CMK (cell line): ENCODE measurements around the gene STIM1.
A peak's percentile ranks its signal among the peaks of the same experiment; 100 is the strongest.
"Not testable (repeated sequence)": the region's sequence is repeated elsewhere in the genome, so short reads cannot be mapped to it uniquely, and the experiment has no call there.

ENCODE experiments used
- DNase-seq: peaks from one replicate; pipeline ENCODE4 v3.0.0-alpha.2; 2010; ENCODE audit warnings: low read depth

The STIM1 gene

DNA sequence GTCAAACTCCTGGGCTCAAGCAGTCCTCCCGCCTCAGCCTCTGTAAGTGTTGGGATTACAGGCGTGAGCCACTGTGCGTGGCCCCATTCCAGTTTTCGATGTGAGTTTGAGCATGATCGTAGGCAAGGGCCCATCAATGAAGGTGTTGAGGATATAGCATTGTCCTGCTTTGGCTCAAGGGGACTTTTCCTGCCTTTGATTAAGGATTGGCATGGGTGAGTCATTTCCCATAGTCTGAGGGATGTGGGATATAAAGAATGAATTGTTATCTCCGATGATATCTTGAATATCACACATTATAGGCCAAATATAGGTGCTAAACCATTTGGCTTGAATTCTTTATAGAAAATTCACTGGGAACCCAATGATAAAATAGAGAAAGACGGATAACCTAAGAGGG, 30.4 kb downstream of the STIM1 start:
- DNase-seq: no peak

DNA sequence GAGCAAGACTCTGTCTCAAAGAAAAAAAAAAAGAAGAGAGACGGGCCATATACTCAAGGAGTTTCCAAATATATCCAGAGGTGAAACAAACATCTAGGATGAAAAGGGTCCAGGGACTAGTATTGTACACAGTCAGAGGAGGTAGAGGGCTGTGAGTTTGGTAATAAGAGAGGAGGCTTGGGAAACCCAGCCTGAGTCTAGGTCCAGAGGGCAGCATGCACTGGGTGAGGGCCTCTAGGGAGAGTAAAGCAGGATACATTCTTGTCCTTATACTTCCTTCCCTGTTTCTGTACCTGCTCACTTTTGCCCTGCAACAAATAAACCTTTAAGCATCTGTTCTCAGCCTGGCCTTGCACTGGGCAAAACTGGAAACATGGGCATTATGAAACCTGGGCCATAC, 31.5 kb downstream of the STIM1 start:
- DNase-seq: no peak

DNA sequence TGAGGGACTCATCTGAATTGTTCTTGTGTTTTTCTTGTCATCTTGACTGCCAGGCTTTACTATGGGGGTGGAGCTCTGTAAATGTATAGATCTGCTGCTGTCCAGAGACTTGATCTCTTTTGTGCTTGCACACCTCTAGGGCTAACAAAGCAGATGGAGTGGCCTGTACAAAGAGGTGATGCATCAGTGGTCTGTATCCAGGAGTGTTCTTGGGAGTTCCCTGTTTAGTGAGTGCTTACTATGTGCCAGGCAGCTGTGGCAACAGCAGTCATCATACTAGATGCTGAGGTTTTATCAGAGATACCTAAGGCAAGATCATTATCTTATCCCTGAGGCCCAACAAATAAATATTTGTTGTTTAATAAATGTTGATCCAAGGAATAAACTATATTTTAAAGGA, 33.4 kb downstream of the STIM1 start:
- DNase-seq: no peak

DNA sequence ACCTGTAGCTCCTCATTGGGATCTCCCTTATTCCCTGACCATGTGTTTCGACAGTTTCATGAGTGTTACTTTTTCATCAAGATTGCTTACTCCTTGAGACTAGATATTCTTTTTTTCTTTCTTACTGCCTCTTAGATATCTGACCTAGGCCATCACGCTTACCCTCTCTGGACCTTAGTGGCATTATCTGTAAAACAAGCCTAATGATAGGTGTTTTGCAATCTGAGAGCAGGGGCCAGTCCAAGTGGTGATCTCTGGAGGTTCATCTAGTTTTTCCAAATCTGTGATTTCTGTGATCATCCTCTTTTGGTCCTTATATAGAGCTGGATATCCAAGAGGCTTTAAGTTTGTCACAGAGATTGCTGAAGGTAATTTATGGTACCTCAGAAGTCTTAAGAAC, 34.5 kb downstream of the STIM1 start:
- DNase-seq: no peak

DNA sequence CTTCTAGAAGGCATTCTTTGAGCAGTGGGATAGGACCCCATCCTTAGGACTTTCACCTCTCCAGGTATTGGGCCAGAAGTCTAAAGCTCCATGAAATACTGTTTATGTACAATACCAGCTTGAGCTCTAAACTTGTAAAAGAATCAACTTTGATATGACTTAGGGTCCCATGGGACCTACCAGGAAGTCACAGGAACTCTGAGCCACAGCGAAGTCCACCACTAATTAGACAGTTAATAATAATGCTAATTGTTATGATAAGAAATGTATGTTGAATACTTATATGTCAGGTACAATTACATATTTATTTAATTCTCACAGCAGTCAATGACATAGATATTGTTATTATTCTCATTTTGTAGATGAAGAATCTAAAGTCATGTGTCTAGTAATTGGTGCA, 35.3 kb downstream of the STIM1 start:
- DNase-seq: no peak

DNA sequence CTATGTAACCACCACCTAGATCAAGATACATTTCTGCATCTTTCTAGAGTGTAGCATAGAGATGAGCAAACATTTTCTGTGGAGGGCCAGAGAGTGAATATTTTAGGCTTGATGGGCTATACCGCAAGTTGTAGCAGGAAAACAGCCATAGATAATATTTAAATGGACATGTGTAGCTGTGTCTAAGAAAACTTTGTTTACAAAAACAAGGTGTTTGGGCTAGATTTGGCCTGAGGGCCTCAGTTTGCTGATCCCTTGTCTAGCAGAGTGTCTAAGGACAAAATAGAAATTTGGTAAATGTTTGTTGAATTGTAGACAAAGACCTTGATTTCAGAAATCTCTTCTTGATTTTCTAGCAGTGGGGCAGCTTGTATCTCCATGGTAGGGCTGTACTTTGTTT, 36.3 kb downstream of the STIM1 start:
- no peak for DNase-seq

DNA sequence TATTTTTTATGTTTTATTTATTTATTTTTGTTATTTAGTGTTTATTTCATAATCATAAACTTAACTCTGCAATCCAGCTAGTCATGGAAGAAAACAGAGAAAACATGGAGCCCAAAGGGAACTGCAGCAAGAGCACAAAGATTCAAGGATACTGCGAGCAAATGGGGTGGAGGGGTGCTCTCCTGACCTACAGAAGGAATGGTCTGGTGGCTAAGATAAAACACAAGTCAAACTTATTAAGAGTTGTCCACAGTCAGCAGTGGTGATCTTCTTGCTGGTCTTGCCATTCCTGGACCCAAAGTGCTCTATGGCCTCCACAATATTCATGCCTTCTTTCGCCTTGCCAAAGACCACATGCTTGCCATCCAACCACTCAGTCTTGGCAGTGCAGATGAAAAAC, 36.7 kb downstream of the STIM1 start:
- DNase-seq: no peak

DNA sequence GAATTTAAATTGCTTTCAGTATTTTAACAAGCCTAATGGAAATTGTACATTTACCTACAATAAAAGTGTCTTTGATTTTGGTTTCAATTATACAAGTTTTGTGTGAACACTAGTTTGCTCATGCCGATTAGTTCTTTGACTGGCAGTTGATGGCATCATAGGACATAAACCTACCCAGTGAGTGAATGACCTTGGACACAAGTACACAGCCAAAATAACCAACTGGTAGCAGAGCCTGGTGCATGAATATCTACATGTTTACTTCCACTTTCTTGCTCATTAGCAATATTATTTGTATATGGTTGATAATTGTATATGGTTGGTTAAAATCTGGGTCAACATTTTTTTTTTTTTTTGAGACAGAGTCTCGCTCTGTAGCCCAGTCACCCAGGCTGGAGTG, 37.8 kb downstream of the STIM1 start:
- no peak for DNase-seq

DNA sequence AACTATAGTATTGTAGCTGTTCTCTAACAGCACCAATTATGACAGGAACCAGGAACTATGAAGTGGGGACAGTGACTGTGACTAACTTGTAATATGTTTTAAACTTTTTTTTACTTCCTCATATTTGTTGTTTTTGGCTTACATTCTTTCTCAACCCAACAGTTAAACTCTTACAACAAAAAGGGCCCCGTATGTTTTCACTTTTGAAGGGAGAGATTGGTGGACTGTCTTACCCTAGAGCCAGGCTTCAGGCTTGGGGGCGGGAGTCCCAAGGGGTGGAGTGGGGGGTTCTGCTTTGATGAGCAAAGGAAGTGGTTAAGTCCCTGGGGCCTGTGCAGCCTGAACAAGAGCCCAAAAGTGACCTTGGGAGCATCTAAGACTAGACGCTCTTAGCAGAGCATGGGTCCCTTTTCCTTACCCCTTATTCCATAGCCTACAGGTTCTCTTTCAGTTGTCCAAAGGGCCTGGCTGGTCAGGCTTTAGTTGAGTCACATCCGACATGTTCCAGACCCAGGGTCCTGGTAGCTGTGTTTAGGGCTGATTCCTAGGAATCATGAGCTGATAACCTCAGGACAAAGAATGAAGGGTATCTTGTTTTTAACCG, 38.8 kb downstream of the STIM1 start:
- DNase-seq: no peak

DNA sequence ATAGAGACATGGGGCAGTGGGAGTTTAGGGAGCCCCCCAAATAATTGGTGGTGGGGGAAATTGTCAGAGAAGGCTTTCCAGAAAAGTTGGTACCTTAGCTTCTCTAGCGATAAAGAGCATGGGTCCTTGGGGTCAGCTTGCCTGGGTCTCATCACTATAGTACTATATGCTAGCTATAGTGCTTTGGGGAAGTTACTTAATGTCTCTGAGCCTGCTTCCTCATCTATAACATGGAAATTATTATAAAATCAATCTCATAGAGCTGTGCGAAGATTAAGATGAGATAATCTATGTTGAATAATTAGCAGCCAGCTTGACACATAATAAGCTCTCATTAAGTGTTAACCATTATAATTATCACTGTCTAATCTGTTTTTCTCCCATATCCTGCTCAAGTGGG, 41.2 kb downstream of the STIM1 start:
- DNase-seq: no peak

DNA sequence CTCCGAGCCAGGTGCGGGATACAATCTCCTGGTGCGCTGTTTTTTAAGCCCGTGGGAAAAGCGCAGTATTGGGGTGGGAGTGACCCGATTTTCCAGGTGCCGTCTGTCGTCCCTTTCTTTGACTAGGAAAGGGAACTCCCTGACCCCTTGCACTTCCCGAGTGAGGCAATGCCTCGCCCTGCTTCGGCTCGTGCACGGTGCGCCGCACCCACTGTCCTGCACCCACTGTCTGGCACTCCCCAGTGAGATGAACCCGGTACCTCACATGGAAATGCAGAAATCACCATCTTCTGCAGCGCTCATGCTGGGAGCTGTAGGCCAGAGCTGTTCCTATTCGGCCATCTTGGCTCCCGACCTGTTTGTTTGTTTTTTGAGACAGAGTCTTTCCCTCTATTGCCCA, 44.8 kb downstream of the STIM1 start:
- not testable (repeated sequence) for DNase-seq

DNA sequence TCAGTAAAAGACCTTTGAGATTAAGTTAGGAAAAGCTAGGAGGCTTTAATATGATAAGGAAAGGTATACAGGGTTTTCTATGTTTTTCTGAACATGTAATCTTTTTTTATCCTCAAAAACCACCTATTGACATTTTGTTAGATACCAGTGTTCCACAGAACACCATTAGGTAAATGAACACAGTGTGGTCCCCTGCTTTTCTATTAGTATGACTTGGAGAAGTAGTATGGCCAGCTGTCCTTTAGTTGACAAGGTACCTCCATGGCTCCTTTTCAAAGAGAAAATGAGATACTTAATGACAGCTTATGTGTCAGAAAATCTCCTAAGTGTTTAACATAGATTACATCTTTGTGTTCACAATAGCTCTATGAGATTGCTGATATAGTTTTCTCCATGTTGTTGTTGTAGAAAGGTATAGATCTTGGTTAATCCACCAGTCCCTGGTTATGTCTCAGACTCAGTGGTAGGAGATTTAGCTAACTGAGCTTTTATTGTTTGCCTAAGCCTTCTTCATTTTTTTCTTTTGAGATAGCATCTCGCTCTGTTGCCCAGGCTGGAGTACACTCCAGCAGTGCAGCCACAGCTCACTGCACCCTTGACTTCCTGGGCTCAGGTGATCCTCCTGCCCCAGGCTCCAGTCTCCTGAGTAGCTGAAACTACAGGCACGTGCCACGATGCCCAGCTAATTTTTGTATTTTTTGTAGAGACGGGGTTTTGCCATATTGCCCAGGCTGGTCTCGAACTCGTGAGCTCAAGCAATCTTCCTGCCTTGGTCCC, 46.0 kb downstream of the STIM1 start:
- no peak for DNase-seq

DNA sequence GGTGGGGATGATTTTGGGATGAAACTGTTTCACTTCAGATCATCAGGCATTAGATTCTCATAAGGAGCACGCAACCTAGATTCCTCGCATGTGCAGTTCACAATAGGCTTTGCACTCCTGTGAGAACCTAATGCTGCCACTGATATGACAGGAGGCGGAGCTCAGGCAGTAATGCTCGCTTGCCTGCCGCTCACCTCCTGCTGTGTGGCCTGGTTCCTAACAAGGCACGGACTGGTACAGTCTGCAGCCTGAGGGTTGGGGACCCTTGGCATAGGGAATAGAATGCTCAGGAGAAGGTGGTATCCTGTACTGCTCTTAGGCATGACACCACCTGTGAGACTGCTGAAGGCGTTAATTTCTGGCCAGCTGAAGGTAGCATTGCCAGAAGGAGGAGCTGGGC, 47.0 kb downstream of the STIM1 start:
- DNase-seq: no peak

DNA sequence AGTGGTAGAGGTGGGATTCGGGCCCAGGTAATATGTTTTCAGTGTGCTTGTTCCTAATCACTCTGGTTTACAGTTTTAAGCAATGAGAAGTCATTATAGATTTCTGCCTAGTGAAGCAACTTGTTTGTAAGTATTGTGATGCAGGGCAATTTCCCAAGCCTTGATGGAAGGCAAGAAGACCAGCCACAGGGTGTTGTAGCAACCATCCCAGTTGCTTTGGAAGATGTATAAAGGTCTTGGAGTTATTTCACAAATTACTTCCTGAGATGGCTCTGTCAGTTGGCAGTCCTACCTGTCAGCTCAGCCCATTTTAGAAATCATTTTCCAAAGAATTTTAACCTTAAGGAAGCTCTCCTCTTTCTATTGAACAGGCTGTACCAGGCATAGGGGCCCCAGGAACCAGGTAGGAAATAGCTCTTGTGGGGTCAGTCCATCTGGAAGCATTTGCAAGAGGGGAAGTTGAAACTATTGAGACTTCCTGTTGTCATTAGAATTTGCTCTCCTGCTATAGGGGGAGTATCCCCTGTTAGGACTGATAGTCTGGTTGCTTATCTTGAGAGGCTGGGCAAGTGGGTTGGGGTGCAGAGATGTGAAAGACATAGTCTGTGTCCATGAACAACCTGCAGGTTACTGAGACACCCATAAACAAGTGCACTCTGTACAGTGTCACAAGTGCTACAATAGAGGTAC, 47.9 kb downstream of the STIM1 start:
- peak; percentile 25 for DNase-seq

DNA sequence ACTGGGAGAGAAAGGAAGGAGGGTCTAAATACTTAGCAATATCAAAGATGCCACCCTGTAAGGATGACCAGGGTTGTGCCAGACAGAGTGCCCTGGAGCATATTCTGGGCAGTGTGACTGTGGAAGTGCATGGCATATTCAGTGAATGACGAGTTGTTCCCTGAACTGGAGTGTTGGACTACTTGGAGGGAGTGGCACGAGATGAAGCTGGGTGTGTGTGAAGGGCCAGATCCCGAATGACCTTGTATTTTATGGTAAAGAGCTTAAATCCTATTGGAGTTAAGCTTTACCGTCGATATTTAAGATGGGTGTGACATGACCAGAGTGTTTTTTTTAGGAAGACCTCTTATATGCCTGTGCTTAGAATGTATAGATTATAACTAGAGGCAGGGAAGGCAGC, 48.8 kb downstream of the STIM1 start:
- DNase-seq: no peak

DNA sequence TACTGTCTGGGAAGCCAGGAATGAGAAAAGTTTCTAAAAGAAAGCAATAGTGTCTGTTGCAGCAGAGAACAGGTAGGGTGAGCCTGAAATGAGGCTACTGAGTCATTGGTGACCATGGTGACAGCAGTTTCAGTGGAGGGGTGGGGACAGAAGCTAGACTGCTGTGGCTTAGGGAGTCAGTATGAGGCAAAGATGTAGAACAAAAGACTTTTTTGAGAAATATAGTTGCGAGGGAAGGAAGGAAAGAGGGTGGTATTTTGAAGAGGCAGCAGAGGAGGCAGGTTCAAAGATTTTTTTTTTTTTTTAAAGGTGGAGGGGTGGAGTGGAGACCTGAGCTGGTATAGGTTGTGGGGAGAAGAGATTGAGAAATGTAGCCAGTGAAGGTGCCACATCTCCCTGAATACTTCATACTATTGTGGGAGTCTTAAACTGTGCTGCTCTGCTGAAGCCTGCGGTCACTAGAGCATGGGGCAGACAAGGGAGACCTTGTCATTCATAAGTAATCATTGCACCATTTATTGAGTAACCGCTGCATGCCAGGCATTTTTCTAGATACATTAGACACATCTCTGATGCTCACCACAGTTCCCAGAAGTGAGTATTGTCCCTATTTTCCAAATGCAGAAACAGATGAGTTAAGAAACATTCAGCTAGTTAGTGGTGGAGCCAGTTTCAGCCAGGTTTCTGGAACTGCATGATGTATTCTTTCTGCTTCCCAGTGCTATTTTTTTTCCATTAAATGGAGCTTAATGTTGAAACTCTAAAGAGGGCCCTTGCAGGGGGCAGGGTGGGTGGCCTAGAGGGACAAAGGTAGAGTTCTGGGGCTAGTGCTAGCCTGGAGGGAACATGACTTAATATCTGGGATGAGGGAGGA, 49.9 kb downstream of the STIM1 start:
- DNase-seq: no peak

DNA sequence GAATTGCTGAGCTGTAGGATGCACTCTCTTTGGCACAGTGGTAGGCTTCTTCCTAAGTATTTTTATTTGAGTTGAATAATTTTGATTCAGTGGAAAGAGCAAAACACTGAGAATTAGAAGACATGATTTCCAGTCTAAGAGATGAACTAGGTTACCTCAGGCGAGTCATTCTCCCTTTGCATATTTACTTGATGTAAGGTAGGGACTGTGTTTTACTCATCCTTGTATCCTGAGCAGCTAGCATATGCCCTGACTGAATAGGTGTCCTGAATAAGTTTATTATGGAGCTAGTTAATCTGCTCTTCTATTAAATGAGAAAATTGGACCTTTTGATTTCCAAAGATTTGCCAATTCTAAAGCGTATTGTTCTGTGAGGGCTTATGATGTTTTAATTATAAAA, 50.7 kb downstream of the STIM1 start:
- no peak for DNase-seq

DNA sequence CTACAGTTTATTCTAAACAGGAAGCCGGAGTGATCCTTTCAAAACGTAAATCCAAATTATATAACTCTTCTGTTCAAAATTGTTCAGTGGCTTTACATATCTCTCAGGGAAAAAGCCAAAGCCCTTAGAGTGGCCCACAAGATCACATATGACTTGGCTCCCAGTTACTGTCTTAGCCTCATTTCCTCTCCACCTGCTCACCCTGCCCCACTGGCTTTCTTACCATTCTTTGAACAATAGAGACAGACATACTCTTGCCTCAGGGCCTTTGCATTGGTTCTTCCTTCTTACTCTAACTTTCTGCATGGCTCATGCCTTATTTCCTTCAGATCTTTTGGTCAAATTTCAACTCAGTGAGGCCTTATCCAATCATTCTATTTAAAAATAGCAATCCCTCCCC, 52.1 kb downstream of the STIM1 start:
- no peak for DNase-seq

DNA sequence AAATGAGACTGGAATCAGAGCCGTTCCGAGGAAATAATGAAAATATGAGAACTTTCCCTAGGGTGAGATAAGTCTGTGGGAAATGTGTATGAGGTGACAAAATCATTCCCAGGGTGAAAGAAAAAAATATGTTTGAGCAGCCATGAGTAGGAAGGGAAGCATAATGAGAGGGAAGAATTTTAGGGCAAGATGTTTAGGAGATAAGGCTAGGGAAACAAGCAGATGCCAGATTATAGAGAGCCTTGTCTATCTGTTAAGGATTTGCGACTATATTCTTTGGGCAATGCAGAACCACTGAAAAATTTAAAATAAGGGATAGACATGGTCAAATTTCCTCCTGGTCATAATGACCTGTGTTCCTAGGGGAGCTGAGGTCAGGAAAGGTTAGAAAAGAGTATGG, 54.4 kb downstream of the STIM1 start:
- no peak for DNase-seq

DNA sequence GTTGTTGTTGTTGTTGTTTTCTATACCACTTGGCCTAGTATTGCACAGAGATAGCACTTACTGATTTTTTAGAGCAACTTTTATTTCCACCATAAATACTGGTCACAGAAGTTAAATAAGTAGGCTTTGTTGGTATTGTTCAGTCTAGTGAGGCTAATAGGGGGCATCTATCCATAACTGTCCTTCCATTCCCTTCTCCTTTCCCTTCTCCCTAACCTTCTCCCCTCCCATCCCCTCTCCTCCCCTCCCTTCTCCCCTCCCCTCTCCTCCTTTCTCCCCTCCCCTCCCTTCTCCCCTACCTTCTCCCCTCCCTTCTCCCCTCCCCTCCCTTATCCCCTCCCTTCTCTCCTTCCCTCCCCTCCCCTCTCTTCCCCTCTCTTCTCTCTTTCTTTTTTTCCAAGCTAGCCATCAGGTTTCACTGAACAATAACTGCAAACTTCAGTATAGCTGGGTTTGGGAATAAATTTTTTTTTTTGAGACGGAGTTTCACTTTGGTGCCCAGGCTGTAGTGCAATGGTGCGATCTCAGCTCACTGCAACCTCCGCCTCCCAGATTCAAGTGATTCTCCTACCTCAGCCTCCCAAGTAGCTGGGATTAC, 56.5 kb downstream of the STIM1 start:
- no peak for DNase-seq

DNA sequence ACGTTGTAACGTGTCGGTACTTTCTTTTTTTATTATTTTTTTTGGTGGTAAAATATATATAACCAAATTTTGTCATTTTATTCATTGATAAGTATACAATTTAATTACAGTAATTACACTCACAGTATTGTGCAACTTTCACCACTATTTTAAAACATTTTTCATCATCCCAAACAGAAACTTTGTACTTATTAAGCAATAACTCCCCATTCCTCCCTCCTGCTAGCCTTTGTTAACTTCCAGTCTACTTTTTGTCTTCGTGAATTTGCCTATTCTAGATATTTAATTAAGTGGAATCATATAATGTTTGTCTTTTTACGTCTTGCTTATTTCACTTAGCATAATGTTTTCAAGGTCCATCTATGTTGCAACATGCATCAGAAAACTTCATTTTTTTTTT, 58.5 kb downstream of the STIM1 start:
- no peak for DNase-seq

DNA sequence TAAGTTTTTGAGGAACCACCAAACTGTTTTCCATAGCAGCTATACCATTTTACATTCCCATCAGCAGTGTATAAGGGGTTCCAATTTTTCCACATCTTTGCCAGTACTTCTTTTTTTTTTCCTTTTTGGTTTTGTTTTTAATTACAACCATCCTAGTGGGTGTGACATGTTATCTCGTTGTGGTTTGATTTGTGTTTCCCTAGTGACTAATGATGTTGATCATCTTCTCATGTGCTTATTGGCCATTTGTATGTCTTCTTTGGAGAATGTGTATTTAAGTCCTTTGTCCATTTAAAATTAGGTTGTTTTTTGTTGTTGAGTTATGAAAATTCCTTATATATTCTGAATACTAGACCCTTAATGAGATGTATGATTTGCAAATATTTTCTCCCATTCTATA, 59.3 kb downstream of the STIM1 start:
- DNase-seq: no peak
